IMR-90 (cell line): ENCODE data around the gene PEX6. TPM values are rescaled to one million over a fixed set of nuclear protein-coding genes. Genes with fewer than 3 reads are reported as not detected.

Experiments used
- ATAC-seq: fragments of 200-7000 bp; cut with Tn5 transposase; 2 replicates; pipeline ENCODE4 v1.9.1; 2020; ENCODE audit warnings: low read depth, mild to moderate bottlenecking, moderate library complexity
- BruUV-seq: library from RNA; stranded (reverse); fragments of 400-500 nt; replicated peaks from 2 replicates; lab custom pipeline; 2021; lab: Mats Ljungman, UMichigan
- CTCF ChIA-PET: fragments of 300-600 bp; formaldehyde crosslinking; extraction: SDS; loops from one replicate; lab custom pipeline; 2021; ENCODE audit warnings: antibody characterized with exemption; lab: Yijun Ruan, JAX
- POLR2A ChIA-PET: fragments of 300-600 bp; sonication (Branson Sonifier 250); formaldehyde crosslinking; loops from one replicate; lab custom pipeline; 2022; ENCODE audit warnings: antibody characterized with exemption; ENCODE audit not compliant: unreplicated experiment; lab: Charles Lee
- DNase-seq: peaks from one replicate; pipeline ENCODE4 v3.0.0; 2013
- H2AFZ ChIP-seq: replicated peaks from 2 replicates; pipeline ENCODE3; 2013; ENCODE audit warnings: low read length, mild to moderate bottlenecking; ENCODE audit not compliant: poor library complexity
- H2AK5ac ChIP-seq: 2 replicates; pipeline ENCODE4 v1.6.1; 2013; ENCODE audit warnings: low read depth, low read length, inconsistent platforms
- H2AK9ac ChIP-seq: replicated peaks from 2 replicates; pipeline ENCODE3; 2013; ENCODE audit warnings: mild to moderate bottlenecking, low read depth, low read length, moderate library complexity; ENCODE audit not compliant: poor library complexity
- H2BK120ac ChIP-seq: 2 replicates; pipeline ENCODE4 v1.6.1; 2013; ENCODE audit warnings: low read depth, low read length, inconsistent platforms
- H2BK15ac ChIP-seq: 3 replicates; pipeline ENCODE4 v1.6.1; 2013; ENCODE audit warnings: low read depth, low read length, inconsistent platforms
- H2BK20ac ChIP-seq: 2 replicates; pipeline ENCODE4 v1.6.1; 2013; ENCODE audit warnings: low read depth, mild to moderate bottlenecking, inconsistent platforms, low read length, moderate library complexity
- H2BK5ac ChIP-seq: 2 replicates; pipeline ENCODE4 v1.6.1; 2013; ENCODE audit warnings: mild to moderate bottlenecking, low read depth, low read length, inconsistent platforms; ENCODE audit not compliant: poor library complexity, severe bottlenecking
- H3K14ac ChIP-seq: replicated peaks from 2 replicates; pipeline ENCODE4 v1.6.1; 2013; ENCODE audit warnings: low read depth, low read length, inconsistent platforms
- H3K18ac ChIP-seq: 2 replicates; pipeline ENCODE4 v1.6.1; 2013; ENCODE audit warnings: low read depth, low read length, control low read depth
- H3K23ac ChIP-seq: 2 replicates; pipeline ENCODE4 v1.6.1; 2013; ENCODE audit warnings: low read depth, low read length, inconsistent platforms
- H3K27ac ChIP-seq: 2 replicates; pipeline ENCODE4 v1.5.1; 2013; ENCODE audit warnings: mild to moderate bottlenecking, control low read depth, low read length; ENCODE audit not compliant: insufficient read depth
- H3K27me3 ChIP-seq: 2 replicates; pipeline ENCODE4 v1.6.1; 2013; ENCODE audit warnings: low read length; ENCODE audit not compliant: control insufficient read depth, insufficient read depth
- H3K36me3 ChIP-seq: 2 replicates; pipeline ENCODE4 v1.6.1; 2013; ENCODE audit warnings: low read length, mixed read lengths; ENCODE audit not compliant: control insufficient read depth, insufficient read depth
- H3K4ac ChIP-seq: 2 replicates; pipeline ENCODE4 v1.6.1; 2013; ENCODE audit warnings: low read depth, low read length, inconsistent platforms
- H3K4me1 ChIP-seq: 2 replicates; pipeline ENCODE4 v1.6.1; 2013; ENCODE audit warnings: low read length, mixed read lengths; ENCODE audit not compliant: control insufficient read depth, insufficient read depth
- H3K4me2 ChIP-seq: 2 replicates; pipeline ENCODE4 v1.6.1; 2013; ENCODE audit warnings: low read depth, mild to moderate bottlenecking, control low read depth, low read length, moderate library complexity
- H3K4me3 ChIP-seq: 2 replicates; pipeline ENCODE4 v1.5.1; 2013; ENCODE audit warnings: low read depth, mild to moderate bottlenecking, control low read depth, low read length, moderate library complexity; ENCODE audit not compliant: insufficient read depth
- H3K56ac ChIP-seq: 2 replicates; pipeline ENCODE4 v1.6.1; 2013; ENCODE audit warnings: low read length, inconsistent platforms; ENCODE audit not compliant: insufficient read depth; ENCODE audit errors: extremely low read depth
- H3K79me1 ChIP-seq, 2 experiments: 2 replicates each; pipeline ENCODE4 v1.6.1; 2013; ENCODE audit warnings: low read length in 2 of 2, inconsistent platforms in 1 of 2, low read depth in 1 of 2
- H3K9ac ChIP-seq: 2 replicates; pipeline ENCODE4 v1.6.1; 2013; ENCODE audit warnings: low read depth, low read length, control low read depth
- H3K9me1 ChIP-seq: 2 replicates; pipeline ENCODE4 v1.6.1; 2013; ENCODE audit warnings: low read length, inconsistent platforms; ENCODE audit not compliant: insufficient read depth
- H3K9me3 ChIP-seq: 2 replicates; pipeline ENCODE4 v1.6.1; 2013; ENCODE audit warnings: low read length; ENCODE audit not compliant: control insufficient read depth, insufficient read depth
- H4K20me1 ChIP-seq: 2 replicates; pipeline ENCODE4 v1.6.1; 2013; ENCODE audit warnings: low read length, inconsistent platforms; ENCODE audit not compliant: insufficient read depth
- H4K5ac ChIP-seq: 2 replicates; pipeline ENCODE4 v1.6.1; 2013; ENCODE audit warnings: mild to moderate bottlenecking, low read depth, low read length, control low read depth
- H4K8ac ChIP-seq, 2 experiments: 2 replicates each; pipeline ENCODE4 v1.6.1; 2013; ENCODE audit warnings: low read depth in 2 of 2, low read length in 2 of 2, control low read depth in 1 of 2, inconsistent platforms in 1 of 2
- H4K91ac ChIP-seq: 2 replicates; pipeline ENCODE4 v1.6.1; 2013; ENCODE audit warnings: low read depth, low read length, inconsistent platforms; ENCODE audit not compliant: insufficient read depth
- BHLHE40 ChIP-seq: fragments of 150-350 bp; IDR thresholded peaks from 2 replicates; pipeline ENCODE4 v1.6.1; 2016; ENCODE audit warnings: mild to moderate bottlenecking, low read depth, low read length
- CEBPB ChIP-seq: IDR thresholded peaks from 2 replicates; pipeline ENCODE4 v1.6.1; 2012; ENCODE audit warnings: low read depth, low read length, improper control_type of control experiment
- MAZ ChIP-seq: IDR thresholded peaks from 2 replicates; pipeline ENCODE4 v1.6.1; 2012; ENCODE audit warnings: low read depth, mild to moderate bottlenecking, low read length, improper control_type of control experiment, moderate library complexity, borderline replicate concordance
- POLR2A ChIP-seq: IDR thresholded peaks from 2 replicates; pipeline ENCODE4 v1.6.1; 2012; ENCODE audit warnings: mild to moderate bottlenecking, low read depth, low read length
- RFX5 ChIP-seq: IDR thresholded peaks from 2 replicates; pipeline ENCODE4 v1.8.0; 2012; ENCODE audit warnings: low read depth, mild to moderate bottlenecking, low read length, moderate library complexity
- WGBS, 2 experiments: methylation state at CpG; one replicate each; pipeline versions ENCODE4 v1.1.5 to v1.1.7; 2013; ENCODE audit warnings: missing lambda C conversion rate in 2 of 2; ENCODE audit not compliant: insufficient read length in 1 of 2; ENCODE audit errors: extremely low coverage in 2 of 2; 5-methylcytosine and 5-hydroxymethylcytosine counted together
- dilution Hi-C: fragments of 300-500 bp; cut with HindIII; formaldehyde crosslinking; loops from one replicate; pipeline ENCODE4 v1.14.3; 2018; ENCODE audit warnings: low sequenced_read_pairs; ENCODE audit not compliant: unreplicated experiment
- in situ Hi-C: fragments of 300-500 bp; cut with MboI; formaldehyde crosslinking; loops from 3 replicates; pipeline ENCODE4 v1.14.3; 2019; ENCODE audit warnings: low sequenced_read_pairs, inconsistent platforms, mixed read lengths
- intact Hi-C: fragments of 100-400 bp; cut with micrococcal nuclease; formaldehyde crosslinking; loops from 2 replicates; pipeline ENCODE4 v1.10.0; 2022
- polyA plus RNA-seq, 3 experiments: library from polyadenylated mRNA; depleted of rRNA; stranded (reverse); fragments of >200 nt; gene quantifications; 2 replicates each; pipeline ENCODE4 v1.2.3, GENCODE V29; 2012; ENCODE audit warnings: low replicate concordance in 1 of 3
- total RNA-seq: library from RNA; depleted of rRNA; stranded (reverse); fragments of >200 nt; gene quantifications from 2 replicates; pipeline ENCODE4 v1.2.3, GENCODE V29; 2012

Gene PEX6
- total and polyA plus RNA-seq, 2 of the 4 experiments (the other 2 are of a cell fraction): 10.4 to 10.6 TPM

GRCh38 chr6:42916288-42916687, 62.7 kb downstream of the PEX6 start:
- Histone ChIP-seq H2AK5ac (no peak overlapping the region), H3K4me3 (no peak overlapping the region), H3K36me3 (no peaks in the 10 kb centered on the region), H3K27me3 (peaks cover 1% of the 10 kb centered on the region), H3K79me1 (no peaks in the 10 kb centered on the region), H4K20me1 (no peaks in the 10 kb centered on the region), H3K23ac (no peak overlapping the region), H3K9me3 (no peaks in the 10 kb centered on the region), H2BK20ac (no peak overlapping the region), H2AK9ac (no peak overlapping the region), H2AFZ (no peak overlapping the region), H3K4me2 (no peak overlapping the region), H4K5ac (no peak overlapping the region), H3K9me1 (no peaks in the 10 kb centered on the region), H3K4ac (no peak overlapping the region), H3K9ac (no peak overlapping the region), H3K4me1 (peaks cover 2% of the 10 kb centered on the region; the same call in 1 of the 2 replicates), H3K56ac (no peak overlapping the region), H2BK5ac (no peak overlapping the region), H2BK120ac (no peak overlapping the region), H3K14ac (no peak overlapping the region), H4K91ac (no peak overlapping the region), H2BK15ac (no peak overlapping the region), H3K18ac (no peak overlapping the region), H3K27ac (no peak overlapping the region), H4K8ac (no peak overlapping the region)
- WGBS, 2 experiments: no CpG with 5 or more reads among the region's 1 CpG
- in situ Hi-C loops: no loop called here
- intact Hi-C loops: no loop called here
- ATAC-seq: no peak
- TF ChIP-seq RFX5 (no peak), CEBPB (no peak), POLR2A (no peak), MAZ (no peak), BHLHE40 (no peak)
- dilution Hi-C loops: no loop called here
- ChIA-PET CTCF (no interaction called here), POLR2A (interaction anchor here (0.6 kb wide), 1 partner anchor 34 kb away, joined by 9 read pairs; no protein-coding TSS in a partner anchor)
- no TSS peak for BruUV-seq
- DNase-seq: no peak
